Activated T-helper 1 cell treated with Interleukin-2 at 50 U/mL for 16 hours (primary cell): Measurements from ENCODE around the gene MDH1.
"Not testable (repeated sequence)": the region's sequence is repeated elsewhere in the genome, so short reads cannot be mapped to it uniquely, and the experiment has no call there.

ENCODE experiments used
- DNase-seq: peaks from one replicate; pipeline ENCODE4 v3.0.0-alpha.2; 2020; ENCODE audit warnings: low read depth

MDH1 gene

GRCh38 chr2:63588385-63589147 is at the start of gene MDH1, which contains the start of gene WDPCP:
Gene MDH1 (plus strand): TSS chr2:63588963. CDS start chr2:63589044, 81 bp downstream.
Gene WDPCP (minus strand): TSS chr2:63588477. CDS start chr2:63588271, 206 bp downstream.
- peak; percentile 86 for DNase-seq

GRCh38 chr2:63539416-63540162 is 49.2 kb upstream of the MDH1 start:
- no peak for DNase-seq

- no peak for DNase-seq
Observed at GRCh38 chr2:63544017-63544627, 44.6 kb upstream of the MDH1 start.

GRCh38 chr2:63545023-63545422 is 43.7 kb upstream of the MDH1 start:
- no peak for DNase-seq

DNA sequence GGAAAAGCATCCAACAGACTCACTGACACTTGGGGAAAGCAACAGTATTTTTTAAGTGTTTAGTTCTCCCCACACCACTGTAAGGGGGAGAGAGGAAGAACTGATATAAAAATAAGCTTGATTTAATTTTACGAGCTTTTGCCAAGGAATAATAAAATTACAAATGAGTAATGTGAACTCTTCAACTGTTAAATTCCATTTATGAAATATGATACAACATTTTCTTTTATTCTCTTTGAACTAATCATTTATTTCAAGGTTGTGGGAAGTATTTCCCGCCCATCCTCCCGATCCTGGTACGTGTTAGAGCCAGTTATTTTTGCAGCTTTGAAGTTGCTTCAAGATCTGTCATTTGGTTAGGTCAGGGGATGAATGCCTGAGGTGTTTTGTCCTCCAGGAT is 35.7 kb upstream of the MDH1 start:
- DNase-seq: no peak

DNA sequence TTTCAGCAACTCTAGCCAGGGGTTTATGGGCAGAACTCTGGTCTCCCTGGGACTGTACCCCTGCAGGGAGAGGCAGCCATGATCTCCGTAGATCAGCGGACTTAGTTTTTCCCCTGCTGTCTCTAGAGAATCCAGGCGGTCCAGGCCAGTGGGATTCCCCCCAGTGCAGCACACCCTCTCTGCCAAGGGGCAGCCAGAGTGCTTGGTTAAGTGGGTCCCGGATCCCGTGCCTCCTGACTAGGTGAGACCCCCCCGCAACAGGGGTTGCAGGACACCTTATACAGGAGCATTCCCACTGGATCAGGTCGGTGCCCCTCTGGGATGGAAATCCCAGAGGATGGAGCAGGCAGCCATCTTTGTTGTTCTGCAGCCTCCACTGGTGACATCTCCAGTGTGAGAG is 33.5 kb upstream of the MDH1 start:
- no peak for DNase-seq

- no peak for DNase-seq
Observed at GRCh38 chr2:63555931-63556330, 32.8 kb upstream of the MDH1 start.

DNA sequence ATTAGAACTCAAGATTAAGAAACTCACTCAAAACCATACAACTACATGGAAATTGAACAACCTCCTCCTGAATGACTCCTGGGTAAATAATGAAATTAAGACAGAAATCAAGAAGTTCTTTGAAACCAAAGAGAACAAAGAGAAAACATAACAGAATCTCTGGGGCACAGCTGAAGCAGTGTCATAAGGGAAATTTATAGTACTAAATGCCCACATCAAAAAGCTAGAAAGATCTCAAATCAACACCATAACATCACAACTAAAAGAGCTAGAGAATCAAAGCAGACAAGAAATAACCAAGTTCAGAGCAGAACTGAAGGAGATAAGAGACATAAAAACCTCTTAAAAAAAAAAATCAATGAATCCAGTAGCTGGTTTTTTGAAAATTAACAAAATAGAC is 30.9 kb upstream of the MDH1 start:
- not testable (repeated sequence) for DNase-seq

- DNase-seq: not testable (repeated sequence)
Observed at GRCh38 chr2:63558922-63559321, 29.8 kb upstream of the MDH1 start.

- DNase-seq: no peak
Observed at GRCh38 chr2:63562751-63563150, 26.0 kb upstream of the MDH1 start.

- DNase-seq: no peak
Observed at GRCh38 chr2:63569740-63570139, 19.0 kb upstream of the MDH1 start.

- no peak for DNase-seq
Observed at GRCh38 chr2:63571291-63571690, 17.5 kb upstream of the MDH1 start.

DNA sequence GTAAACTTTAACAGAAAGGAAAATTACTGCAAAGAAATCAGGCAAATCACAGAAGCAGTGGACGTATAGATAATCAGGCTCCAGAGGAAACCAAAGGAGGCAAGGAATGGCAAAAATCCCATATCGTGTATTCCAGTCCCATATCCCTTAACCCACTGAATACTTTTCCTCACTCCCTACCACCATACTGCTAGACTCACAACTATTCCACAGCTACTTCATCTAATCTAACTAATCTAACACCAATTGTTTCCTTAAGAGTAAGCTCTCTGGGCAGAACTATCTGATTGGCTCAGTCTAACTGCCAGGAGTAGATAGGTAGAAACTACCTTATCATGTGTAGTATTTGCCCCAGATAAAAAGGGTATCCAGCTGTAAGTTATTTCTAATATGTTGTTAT is 16.8 kb upstream of the MDH1 start:
- no peak for DNase-seq

DNA sequence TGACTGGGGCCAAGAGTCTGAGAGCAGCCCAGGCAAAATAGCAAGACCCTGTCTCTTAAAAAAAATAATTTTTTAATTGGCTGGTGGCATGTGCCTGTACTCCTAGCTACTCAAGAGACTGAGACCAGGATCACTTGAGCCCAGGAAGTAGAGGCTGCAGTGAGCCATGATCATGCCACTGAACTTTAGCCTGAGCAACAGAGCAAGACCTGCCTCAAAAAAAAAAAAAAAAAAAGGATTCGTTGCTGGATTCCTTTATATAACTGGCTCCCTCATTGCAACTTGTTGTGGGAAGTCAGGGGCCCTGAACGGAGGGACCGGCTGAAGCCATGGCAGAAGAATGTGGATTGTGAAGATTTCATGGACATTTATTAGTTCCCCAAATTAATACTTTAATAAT is 15.7 kb upstream of the MDH1 start:
- not testable (repeated sequence) for DNase-seq

DNA sequence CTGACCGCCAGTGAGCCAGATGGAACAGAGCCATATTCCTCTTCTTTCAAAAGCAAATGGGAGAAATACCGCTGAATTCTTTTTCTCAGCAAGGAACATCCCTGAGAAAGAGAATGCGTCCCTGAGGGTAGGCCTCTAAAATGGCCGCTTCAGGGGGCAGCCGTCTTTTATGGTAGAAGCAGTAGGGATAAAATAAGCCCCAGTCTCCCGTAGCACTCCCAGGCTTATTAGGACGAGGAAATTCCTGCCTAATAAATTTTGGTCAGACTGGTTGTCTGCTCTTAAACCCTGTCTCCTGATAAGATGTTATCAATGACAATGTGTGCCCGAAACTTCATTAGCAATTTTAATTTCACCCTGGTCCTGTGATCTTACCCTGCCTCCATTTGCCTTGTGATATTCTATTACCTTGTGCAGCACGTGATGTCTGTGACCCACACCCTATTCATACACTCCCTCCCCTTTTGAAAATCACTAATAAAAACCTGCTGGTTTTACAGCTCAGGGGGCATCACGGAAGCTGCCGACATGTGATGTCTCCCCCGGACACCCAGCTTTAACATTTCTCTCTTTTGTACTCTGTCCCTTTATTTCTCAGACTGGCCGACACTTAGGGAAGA is 14.9 kb upstream of the MDH1 start:
- DNase-seq: not testable (repeated sequence)

DNA sequence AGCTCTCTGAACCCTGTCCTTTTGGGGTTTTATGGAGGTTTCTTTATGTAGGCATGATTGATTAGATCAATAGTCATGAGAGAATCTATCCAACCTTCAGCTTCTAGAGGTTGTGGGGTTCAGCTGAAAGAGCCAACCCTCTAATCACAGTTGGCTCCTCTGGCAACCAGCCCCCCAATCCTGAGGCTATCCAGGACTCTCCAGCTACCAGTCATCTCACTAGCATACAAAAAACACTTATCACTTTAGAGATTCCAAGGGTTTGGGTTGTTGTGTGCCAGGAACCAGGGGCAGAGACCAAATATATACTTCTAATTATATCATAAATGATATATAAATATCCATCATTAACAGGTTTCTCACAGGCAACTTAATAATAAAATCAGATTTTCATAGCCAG is 12.2 kb upstream of the MDH1 start:
- no peak for DNase-seq

DNA sequence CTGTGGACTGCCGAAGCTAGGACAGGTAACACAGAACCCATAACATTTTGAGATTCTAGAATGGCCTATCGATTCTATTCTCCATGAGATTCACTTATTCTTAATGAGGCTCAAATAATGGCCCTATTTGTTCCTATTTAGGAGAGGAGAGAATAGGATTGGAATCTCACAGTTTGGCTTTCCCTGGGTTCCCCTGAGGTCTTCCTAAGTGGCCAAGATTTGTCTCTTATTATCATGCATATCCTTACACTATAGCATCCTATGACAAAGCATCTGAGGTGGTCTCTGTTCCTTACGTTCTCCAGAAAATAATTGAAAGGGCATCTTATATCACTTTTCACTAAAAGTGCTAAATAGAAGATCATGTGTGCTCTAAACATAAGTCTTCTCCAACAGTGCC is 10.0 kb upstream of the MDH1 start:
- DNase-seq: no peak

GRCh38 chr2:63580651-63581297 is 8.0 kb upstream of the MDH1 start:
- no peak for DNase-seq

- no peak for DNase-seq
Observed at GRCh38 chr2:63581298-63581961, 7.3 kb upstream of the MDH1 start.

- DNase-seq: no peak
Observed at GRCh38 chr2:63582873-63583272, 5.9 kb upstream of the MDH1 start.

DNA sequence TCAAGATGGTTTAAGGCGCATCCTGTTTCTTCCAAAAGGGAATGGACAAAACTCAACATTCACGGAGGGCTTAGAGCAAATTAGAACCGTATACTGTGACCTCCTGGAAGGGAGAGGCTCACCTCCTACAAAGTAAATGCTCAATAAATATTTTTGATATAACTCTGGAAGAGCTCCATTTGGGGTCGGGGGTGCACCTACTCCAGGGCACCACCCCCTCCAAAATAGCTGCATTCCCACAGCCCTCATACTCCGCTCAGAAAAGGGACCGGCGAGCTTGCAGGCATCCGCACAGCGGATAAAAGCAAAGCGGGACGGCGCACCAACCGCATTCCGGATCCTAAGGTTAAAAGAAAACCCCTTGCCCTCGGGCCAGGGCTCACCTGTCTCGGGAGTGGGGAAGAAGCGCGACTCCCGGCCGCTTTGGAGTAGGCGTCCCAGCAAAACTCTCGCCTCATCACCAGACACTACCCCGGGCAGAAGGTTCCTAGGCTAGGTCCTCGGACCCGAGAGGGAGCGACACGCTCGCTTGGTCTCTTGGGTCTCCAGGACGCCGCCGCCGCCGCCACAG is 864 bp upstream of the MDH1 start:
- no peak for DNase-seq
